ENCODE data around the gene FH.

The FH gene

DNA sequence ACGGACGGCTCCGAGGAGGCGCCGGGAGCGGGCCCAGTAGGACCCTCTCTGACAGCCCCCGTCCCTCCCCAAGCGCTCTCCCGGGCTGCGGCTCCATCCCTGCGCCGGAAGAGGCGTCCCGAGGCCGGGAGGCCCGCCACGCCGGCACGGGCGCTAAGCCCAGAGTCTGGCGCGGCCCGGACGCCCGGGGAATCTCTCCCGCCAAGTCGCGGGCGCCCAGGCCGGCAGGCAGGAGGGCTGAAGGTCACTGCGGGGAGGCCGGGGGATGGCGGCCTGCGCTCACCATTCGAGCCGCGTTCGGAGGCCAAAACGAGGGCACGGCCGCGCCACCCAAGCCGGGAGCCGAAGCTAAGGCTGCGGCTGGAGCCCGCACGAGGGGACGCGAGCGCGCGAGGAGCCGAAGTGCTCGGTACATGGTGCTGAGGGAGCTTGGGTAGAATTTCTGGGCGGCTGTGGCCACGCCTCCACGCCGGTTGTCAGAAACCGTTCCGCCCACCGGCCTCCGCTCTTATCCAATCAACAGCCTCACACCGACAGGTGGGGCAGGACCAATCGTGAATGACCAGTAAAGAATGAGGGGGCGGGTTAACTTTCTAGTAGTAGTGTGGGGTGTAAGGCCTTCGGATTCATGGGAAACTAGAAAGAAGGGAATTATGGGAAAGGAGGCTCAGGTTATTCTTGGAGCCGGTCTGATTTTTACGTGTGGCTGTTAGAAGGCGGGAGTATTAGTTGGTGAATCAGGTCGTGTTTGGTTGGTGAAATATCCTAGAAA is at the start of gene FH:
Gene FH (minus strand): TSS at position 448 of the 772 bp plus-strand sequence. CDS start 33 bp downstream, at position 415.
- peak within 1 kb of the TSS; percentile 94 for H3K4me3 ChIP-seq (ENCODE audit: low read depth, low read length)
- TF ChIP-seq CTCF (IDR thresholded peaks at IDR 0.05; ENCODE audit: low read depth, low read length, missing control alignments) = no peak
- DNase-seq (ENCODE audit: low read depth) = peak; percentile 93

GRCh38 chr1:241560849-241561187 is 41.3 kb upstream of the FH start:
- H3K4me3 ChIP-seq (ENCODE audit: low read depth, low read length) = no peak overlapping the region
- DNase-seq (ENCODE audit: low read depth) = no peak
- TF ChIP-seq CTCF (IDR thresholded peaks at IDR 0.05; ENCODE audit: low read depth, low read length, missing control alignments) = no peak

GRCh38 chr1:241560146-241560848 is 40.7 kb upstream of the FH start:
- DNase-seq (ENCODE audit: low read depth) = no peak
- H3K4me3 ChIP-seq (ENCODE audit: low read depth, low read length) = no peak overlapping the region
- no peak for TF ChIP-seq CTCF (IDR thresholded peaks at IDR 0.05; ENCODE audit: low read depth, low read length, missing control alignments)

DNA sequence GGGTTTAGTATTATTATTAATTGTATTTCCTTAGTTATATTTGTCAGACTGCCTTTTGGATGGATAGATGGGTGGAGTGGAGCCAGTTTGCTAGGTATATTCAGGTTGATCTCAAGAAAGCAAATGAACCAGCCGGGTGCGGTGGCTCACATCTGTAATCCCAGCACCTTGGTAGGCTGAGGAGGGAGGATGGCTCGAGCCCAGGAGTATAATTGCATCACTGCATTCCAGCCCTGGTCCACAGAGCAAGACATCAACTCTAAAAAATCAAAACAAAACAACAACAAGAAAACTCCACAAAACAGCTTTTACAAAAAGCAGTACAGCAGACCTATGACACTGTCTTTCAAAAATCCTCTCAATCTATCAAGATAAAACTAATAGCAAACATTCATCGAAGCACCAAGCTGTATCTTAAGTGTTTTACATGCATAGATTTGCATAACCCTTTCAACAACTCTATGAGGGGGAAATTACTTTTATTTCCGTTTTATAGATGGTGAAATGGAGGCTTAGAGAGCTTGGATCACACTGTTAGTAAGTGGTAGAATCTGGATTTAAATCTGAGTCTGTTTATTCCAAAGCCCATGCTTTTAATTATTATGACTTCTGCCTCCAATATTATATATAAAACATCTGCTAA is 38.1 kb upstream of the FH start:
- TF ChIP-seq CTCF (IDR thresholded peaks at IDR 0.05; ENCODE audit: low read depth, low read length, missing control alignments) = no peak
- H3K4me3 ChIP-seq (ENCODE audit: low read depth, low read length) = no peak overlapping the region
- no peak for DNase-seq (ENCODE audit: low read depth)

GRCh38 chr1:241557031-241557430 is 37.5 kb upstream of the FH start:
- DNase-seq (ENCODE audit: low read depth) = no peak
- no peak overlapping the region for H3K4me3 ChIP-seq (ENCODE audit: low read depth, low read length)
- TF ChIP-seq CTCF (IDR thresholded peaks at IDR 0.05; ENCODE audit: low read depth, low read length, missing control alignments) = no peak

- no peak overlapping the region for H3K4me3 ChIP-seq (ENCODE audit: low read depth, low read length)
- no peak for TF ChIP-seq CTCF (IDR thresholded peaks at IDR 0.05; ENCODE audit: low read depth, low read length, missing control alignments)
- DNase-seq (ENCODE audit: low read depth) = no peak
These were observed 36.0 kb upstream of the FH start for GRCh38 chr1:241555526-241555925.
